Retina (tissue), 1 donor: ENCODE results near the gene ARIH1.
A peak's percentile ranks its signal among the peaks of the same experiment; 100 is the strongest.
"Not testable (repeated sequence)": the region's sequence is repeated elsewhere in the genome, so short reads cannot be mapped to it uniquely, and the experiment has no call there.

Experiments
- DNase-seq: peaks from one replicate; pipeline ENCODE4 v3.0.0-alpha.2; 2016

ARIH1 gene

GRCh38 chr15:72614810-72615532, 140.8 kb downstream of the ARIH1 start:
- no peak for DNase-seq

GRCh38 chr15:72615533-72616233, 141.6 kb downstream of the ARIH1 start:
- not testable (repeated sequence) for DNase-seq

GRCh38 chr15:72616491-72617210, 142.5 kb downstream of the ARIH1 start:
- no peak for DNase-seq

DNA sequence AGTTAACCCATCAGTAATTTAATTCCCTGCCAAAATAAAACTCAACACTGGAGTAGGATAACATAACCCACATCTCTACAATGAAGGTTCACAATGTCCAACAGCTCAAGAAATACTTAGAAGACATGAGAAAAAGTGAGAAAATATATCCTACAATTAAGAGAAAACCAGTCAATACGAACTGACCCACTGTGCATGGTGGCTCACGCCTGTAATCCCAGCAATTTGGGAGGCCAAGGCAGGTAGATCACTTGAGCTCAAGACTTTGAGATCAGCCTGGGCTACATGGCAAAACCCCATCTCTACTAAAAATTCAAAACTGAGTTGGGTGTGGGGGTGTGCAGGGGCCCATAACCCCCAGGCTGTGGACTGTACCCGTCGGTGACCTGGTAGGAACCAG, 149.7 kb downstream of the ARIH1 start:
- DNase-seq = not testable (repeated sequence)

GRCh38 chr15:72626153-72626552, 152.0 kb downstream of the ARIH1 start:
- DNase-seq = not testable (repeated sequence)

- not testable (repeated sequence) for DNase-seq
Observed at GRCh38 chr15:72628249-72629067, 154.3 kb downstream of the ARIH1 start.

DNA sequence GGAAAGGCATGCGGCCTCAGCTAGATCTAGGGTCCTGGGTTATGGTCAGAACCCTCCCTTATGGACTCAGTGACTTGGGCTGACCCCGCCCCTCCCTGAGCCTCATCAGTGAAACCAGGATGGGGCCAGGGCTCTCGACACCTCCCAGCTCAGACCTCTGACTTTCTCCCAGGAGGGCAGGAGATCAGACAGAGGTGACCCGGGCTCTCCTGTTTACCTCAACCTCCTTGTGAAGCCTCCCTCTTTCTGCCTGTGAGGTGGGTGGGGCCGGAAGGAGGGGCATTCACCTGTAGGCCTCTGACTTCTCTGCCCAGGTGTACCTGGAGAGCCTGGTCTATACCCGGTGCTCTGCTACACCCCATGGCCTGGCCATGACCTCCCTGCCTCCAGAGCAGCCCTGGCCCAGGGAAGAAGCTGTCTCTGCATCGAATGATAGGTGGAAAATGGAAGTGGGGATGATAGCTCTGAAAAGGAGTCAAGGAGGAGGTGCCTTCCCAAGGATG, 155.0 kb downstream of the ARIH1 start:
- not testable (repeated sequence) for DNase-seq

DNA sequence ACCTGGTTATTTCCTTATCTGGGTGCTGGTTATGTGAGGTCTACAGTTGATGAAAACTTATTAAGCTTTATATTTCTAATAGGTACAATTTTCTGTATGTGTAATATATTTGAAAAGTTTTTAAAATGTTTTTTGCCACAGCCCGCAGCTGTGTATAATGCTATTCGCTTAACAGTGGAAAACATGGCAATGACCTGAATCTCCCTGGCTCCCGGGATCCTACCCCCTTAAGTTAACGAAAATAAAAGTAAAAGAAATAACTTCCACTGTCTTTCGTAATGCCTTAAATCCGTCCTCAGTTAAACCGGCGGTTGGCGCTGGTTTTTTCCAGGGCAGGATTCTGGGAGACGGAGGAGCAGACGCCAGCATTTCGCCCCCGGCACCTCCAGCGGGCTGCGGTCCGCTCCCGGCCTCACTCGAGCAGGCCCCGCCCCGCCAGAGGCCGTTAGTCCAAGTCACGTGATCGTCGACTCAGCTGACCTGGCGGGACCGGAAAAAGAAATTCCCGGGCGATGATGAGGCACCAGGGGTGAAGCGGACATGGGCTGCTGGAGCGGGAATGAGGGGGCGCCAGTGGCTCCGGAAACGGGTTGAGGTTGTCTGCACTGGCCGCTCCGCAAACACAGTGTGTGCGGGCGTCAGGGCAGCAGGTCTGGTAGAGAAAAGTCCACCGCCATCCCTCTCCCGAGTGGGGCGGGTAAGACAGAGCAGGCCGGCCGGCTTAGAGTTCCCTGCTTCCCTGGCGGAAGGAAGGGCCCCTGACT, 162.6 kb downstream of the ARIH1 start:
- peak; percentile 76 for DNase-seq

DNA sequence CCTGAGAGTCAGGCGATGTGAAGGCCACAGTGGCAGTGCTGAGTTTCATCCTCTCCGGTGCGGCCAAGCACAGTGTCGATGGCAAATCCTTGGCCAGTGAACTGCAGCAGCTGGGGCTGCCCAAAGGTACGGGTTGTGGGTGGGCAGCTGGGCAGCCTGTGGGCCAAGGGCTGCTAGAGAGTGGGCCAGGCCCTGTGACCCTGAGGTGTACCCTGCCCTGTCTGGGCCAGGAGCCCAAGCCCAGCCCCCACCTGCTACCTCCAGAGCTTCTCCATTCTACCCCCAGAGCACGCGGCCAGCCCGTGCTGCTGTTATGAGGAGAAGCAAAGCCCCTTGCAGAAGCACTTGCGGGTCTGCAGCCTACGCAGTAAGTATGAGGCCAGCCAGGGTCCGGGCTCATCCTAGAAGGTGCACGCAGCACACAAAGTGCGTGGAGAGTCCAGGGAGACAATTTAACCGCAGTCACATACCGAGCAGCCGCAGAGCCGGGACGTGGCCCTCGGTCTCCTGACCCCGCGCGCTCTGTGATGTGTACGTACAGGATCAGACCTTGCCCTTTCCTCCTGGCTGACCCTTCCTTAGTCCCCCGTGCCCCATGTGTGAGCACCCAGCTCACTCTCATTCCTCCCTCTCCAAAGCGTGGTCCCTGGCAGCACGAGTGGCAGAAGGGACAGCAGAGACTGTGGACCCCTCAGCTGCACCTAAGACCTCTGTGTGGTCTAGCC, 165.8 kb downstream of the ARIH1 start:
- not testable (repeated sequence) for DNase-seq

DNA sequence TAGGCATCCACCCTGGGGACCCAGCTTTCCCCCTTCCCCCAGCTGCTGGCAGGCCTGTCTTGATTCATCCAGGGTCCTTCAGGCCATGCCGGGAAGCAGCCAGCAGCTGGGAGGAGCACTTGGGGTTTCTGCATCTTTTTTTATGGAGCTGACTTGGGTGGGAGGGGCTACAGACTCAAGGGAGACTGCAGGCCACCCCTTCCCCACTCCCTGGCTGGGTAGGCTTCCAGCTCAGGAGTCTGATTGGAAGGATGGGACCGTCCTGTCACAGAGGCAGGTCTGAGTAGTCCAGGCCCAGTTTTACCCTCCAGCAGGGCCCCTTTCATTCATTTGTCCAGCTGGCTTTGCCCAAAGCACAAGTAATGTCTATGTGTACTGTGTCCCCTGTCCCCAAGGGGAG, 168.1 kb downstream of the ARIH1 start:
- DNase-seq = not testable (repeated sequence)

GRCh38 chr15:72648631-72649253, 174.6 kb downstream of the ARIH1 start:
- not testable (repeated sequence) for DNase-seq
